Testis (tissue), 2 donors: Measurements from ENCODE around the gene RGL2.

Experiments
- POLR2A ChIP-seq: fragments of 450-650 bp; IDR thresholded peaks from one replicate; pipeline ENCODE4 v1.6.1; 2017; ENCODE audit warnings: antibody characterized with exemption, mild to moderate bottlenecking, moderate library complexity
- TF ChIP-seq, protein P1 (sequence below), 3 experiments: fragments of 450-650 bp in 2 of 3; fragments of 200-600 bp in 1 of 3; sonication (generic) in 1 of 3; IDR thresholded peaks; one replicate each; pipeline ENCODE4 v1.5.1; 2016 to 2019; ENCODE audit warnings: antibody characterized with exemption in 3 of 3, mild to moderate bottlenecking in 2 of 3, moderate library complexity in 1 of 3

GRCh38 chr6:33271117-33271467 lies 27.6 kb downstream of the RGL2 start:
- TF ChIP-seq, protein P1, sequence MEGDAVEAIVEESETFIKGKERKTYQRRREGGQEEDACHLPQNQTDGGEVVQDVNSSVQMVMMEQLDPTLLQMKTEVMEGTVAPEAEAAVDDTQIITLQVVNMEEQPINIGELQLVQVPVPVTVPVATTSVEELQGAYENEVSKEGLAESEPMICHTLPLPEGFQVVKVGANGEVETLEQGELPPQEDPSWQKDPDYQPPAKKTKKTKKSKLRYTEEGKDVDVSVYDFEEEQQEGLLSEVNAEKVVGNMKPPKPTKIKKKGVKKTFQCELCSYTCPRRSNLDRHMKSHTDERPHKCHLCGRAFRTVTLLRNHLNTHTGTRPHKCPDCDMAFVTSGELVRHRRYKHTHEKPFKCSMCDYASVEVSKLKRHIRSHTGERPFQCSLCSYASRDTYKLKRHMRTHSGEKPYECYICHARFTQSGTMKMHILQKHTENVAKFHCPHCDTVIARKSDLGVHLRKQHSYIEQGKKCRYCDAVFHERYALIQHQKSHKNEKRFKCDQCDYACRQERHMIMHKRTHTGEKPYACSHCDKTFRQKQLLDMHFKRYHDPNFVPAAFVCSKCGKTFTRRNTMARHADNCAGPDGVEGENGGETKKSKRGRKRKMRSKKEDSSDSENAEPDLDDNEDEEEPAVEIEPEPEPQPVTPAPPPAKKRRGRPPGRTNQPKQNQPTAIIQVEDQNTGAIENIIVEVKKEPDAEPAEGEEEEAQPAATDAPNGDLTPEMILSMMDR (IDR thresholded peaks at IDR 0.05) = no peak
- no peak for TF ChIP-seq POLR2A
